Smooth muscle cell of the brain vasculature (primary cell): Measurements from ENCODE around the gene CIAO2B.

Experiments used
- DNase-seq: peaks from one replicate; pipeline ENCODE4 v3.0.0-alpha.2; 2012; ENCODE audit warnings: low read depth, low spot score

Gene CIAO2B

GRCh38 chr16:66888647-66889615 is 45.3 kb downstream of the CIAO2B start:
- DNase-seq = no peak

GRCh38 chr16:66886914-66887313 is 47.3 kb downstream of the CIAO2B start:
- no peak for DNase-seq

- DNase-seq = no peak
These were observed 47.9 kb downstream of the CIAO2B start for GRCh38 chr16:66886321-66886720.

GRCh38 chr16:66885491-66885890 is 48.7 kb downstream of the CIAO2B start:
- no peak for DNase-seq

GRCh38 chr16:66882702-66883101 is 51.5 kb downstream of the CIAO2B start:
- no peak for DNase-seq
